ENCODE data around the gene GRIN3A.
"Not testable (repeated sequence)": the region's sequence is repeated elsewhere in the genome, so short reads cannot be mapped to it uniquely, and the experiment has no call there.

The GRIN3A gene

GRCh38 chr9:101738566-101739183 lies at the start of gene GRIN3A:
TSS of gene GRIN3A (minus strand) at chr9:101738647. CDS start at chr9:101737979, 668 bp downstream.
- DNase-seq, result peak in 26 of 51 donors; percentile 4 to 57 (median 30)

DNA sequence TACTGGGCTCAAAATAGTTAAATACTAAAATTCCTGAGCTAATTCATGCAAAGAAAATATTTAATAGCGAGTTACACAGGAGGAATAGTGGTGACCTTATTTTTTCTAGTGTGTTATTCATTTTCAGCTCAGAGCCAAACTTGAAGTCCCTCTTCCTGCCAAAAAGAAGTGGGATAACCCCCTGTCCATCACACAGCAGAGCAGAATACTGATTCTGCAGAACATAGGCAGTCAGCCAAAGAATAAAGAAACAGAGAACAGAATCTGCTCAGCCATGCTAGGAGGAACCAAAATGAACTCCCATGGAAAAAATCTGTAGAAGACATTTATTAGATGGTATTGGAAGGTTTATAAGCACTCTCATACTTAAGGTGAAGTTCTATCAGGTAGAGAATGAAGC lies 49.4 kb upstream of the GRIN3A start:
- DNase-seq, result no peak

- DNase-seq, result no peak
Measured at GRCh38 chr9:101778332-101778731, 39.9 kb upstream of the GRIN3A start.

DNA sequence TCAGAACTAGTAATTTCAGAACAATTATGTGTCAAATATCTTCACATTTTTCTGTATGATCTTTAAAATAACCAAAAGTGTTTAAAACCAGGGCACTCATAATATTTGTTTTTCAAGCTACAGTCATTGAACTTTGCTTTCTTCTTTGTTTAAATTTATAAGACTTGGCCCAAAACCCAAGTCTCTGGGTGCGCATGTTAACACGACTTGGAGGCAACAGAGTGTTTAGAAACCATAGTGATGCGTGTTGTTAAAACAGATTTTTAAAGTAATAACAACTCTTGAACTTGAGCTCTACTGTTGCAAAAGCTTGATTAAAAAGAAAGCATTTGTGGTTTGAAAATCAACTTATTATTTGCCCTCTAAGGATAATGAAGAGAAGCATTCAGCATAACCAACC lies 26.0 kb upstream of the GRIN3A start:
- no peak for DNase-seq

DNA sequence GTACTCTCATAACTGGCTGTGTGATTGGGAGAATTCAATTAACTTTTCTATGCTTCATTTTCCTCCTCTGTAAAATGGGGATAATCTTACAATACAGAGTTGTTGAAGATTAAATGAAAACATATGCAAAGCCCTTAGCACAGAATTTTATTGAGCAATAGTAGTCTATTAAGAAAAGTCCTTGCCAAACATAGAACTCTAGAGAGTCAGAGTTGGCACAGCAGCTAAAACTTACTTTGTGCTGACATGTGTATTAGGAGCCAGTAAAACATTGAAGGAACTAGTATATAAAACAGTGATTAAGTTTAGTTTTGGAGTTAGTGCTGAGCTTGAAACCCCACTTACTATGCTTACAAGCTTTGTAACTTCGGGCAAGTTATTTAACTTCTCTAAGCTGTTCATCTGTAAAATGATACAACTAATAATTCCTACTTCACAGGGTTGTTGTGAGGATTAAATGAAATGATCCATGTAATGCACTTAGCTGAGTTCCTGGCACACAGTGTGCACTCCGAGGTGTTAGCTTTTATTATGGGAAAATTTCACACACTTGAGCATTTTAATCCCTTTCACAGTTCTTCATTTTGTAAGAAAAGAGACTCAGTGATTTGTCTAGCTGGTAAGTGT lies 20.0 kb upstream of the GRIN3A start:
- no peak for DNase-seq

DNA sequence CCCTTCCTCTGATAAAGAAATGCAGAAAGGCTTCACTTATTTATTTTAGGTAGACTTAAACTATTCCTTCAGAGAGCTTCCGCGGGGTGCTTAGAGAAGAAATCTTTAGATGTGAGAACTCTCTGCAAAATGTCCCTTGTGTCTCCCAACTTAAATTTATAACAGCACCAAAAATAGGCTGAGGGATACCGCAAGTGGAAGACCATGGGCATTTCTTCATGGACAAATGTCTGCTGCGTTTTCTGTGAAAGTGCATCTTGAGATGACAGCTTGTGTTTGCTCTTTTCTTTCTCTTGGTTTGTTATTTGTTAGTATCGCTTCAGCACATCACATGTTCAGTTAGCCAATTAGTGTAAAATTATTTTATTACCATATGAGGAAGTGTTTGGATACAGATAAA lies 15.3 kb upstream of the GRIN3A start:
- DNase-seq, result no peak

GRCh38 chr9:101751895-101752294 lies 13.4 kb upstream of the GRIN3A start:
- no peak for DNase-seq

GRCh38 chr9:101739311-101739710 lies 864 bp upstream of the GRIN3A start:
- no peak for DNase-seq

GRCh38 chr9:101737705-101738565 lies 512 bp downstream of the GRIN3A start:
- peak in 7 of 51 donors; percentile 4 to 27 (median 15) for DNase-seq

GRCh38 chr9:101737165-101737704 lies 1.2 kb downstream of the GRIN3A start:
- peak in 4 of 51 donors; percentile 0 to 8 (median 3) for DNase-seq

GRCh38 chr9:101736717-101737116 lies 1.7 kb downstream of the GRIN3A start:
- DNase-seq, result peak in 1 of 51 donors; percentile 7

GRCh38 chr9:101731429-101731828 lies 7.0 kb downstream of the GRIN3A start:
- DNase-seq, result no peak

GRCh38 chr9:101727612-101728524 lies 10.6 kb downstream of the GRIN3A start:
- peak in 2 of 51 donors; percentile 8 to 24 for DNase-seq

- not testable (repeated sequence) for DNase-seq
Measured at GRCh38 chr9:101724271-101724670, 14.2 kb downstream of the GRIN3A start.

GRCh38 chr9:101718192-101718591 lies 20.3 kb downstream of the GRIN3A start:
- DNase-seq, result no peak

GRCh38 chr9:101716629-101717028 lies 21.8 kb downstream of the GRIN3A start:
- DNase-seq, result no peak

DNA sequence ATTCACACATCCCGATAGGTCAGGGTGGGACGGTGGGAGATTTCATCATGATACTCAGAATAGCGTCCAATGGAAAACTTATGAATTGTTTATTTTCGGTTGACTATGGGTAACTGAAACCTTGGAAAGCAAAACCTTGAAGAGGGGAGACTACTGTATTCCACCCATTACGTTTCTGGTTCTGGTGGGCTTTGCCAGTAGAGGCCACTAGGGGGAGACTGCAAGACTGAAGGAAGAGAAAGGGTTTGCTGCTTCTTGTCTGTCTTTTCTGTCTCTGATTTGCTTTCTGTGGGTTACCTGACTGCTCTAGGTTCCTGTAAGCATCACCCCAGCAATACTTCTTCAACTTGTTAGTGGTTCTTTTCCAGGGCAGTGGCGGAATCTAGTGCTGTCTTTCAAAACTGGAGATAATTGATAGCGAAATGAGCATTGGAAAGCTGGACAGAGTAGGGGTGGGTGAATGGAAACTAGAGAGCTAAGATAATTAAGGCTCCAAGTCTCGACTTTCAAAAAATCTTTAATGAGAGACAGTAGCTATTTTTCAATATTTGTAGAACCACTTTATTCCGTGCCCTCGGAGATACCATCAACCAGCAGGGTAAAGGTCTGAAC lies 27.0 kb downstream of the GRIN3A start:
- no peak for DNase-seq

DNA sequence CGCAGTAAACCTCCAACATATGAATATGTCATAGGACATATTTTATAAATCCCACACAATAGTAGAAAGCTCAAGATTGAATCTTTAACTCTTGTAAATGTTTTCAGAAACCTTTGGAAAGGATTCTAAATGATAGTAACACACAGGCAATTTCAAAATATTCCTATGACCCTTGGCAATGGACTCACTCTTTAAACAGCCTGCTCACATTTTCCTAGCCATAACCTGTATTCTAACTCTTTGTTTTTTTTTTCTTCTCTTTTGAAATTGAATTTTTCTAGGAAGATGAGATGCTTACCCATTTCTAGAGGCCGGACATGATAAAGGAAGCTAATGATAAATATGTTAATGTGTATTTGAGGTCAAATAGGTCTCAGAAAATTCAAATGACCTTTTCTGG lies 29.6 kb downstream of the GRIN3A start:
- no peak for DNase-seq

GRCh38 chr9:101707721-101708120 lies 30.7 kb downstream of the GRIN3A start:
- no peak for DNase-seq

DNA sequence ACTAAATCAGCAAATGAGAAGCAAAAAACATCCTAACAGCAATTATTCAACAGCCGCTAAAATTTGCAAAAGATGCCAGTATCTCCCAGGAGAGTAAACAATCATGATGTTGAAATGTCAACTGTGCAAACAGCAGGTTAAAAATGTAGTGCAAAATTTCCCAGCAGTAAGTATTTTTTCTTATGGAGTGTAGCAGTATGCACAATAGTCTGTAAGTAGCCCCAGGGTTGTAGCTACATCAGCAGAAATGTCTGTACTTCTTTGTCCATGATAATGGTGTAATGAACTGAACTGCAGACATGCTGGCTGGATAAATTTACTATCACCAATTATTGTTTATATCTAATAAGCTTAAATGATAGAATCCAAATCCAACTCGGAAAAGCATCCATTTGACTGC lies 31.4 kb downstream of the GRIN3A start:
- no peak for DNase-seq

All from hypothalamus (tissue), 51 donors.